Mesenchymal stem cell (in vitro differentiated cells and primary cell): ENCODE data around the gene MYL5.
"Not testable (repeated sequence)": the region's sequence is repeated elsewhere in the genome, so short reads cannot be mapped to it uniquely, and the experiment has no call there.

ENCODE experiments used
- DNase-seq: peaks from one replicate; pipeline ENCODE4 v3.0.0-alpha.2; 2013
- H2AFZ ChIP-seq: one replicate; pipeline ENCODE4 v1.6.1; 2013; ENCODE audit warnings: low read depth, mild to moderate bottlenecking, control low read depth, inconsistent platforms, low read length, moderate library complexity
- H2AK5ac ChIP-seq: 2 replicates; pipeline ENCODE4 v1.6.1; 2013; ENCODE audit warnings: low read length, moderate library complexity, mild to moderate bottlenecking, inconsistent platforms; ENCODE audit not compliant: severe bottlenecking
- H2BK120ac ChIP-seq: one replicate; pipeline ENCODE4 v1.6.1; 2013; ENCODE audit warnings: low read depth, mild to moderate bottlenecking, inconsistent platforms, low read length, moderate library complexity
- H2BK12ac ChIP-seq, 2 experiments: one replicate each; pipeline ENCODE4 v1.6.1; 2013; ENCODE audit warnings: inconsistent platforms in 2 of 2, low read length in 2 of 2, mild to moderate bottlenecking in 2 of 2, moderate library complexity in 2 of 2, control low read depth in 1 of 2
- H2BK15ac ChIP-seq: one replicate; pipeline ENCODE4 v1.6.1; 2013; ENCODE audit warnings: mild to moderate bottlenecking, low read depth, inconsistent platforms; ENCODE audit not compliant: poor library complexity, severe bottlenecking
- H2BK5ac ChIP-seq: 2 replicates; pipeline ENCODE4 v1.6.1; 2013; ENCODE audit warnings: low read depth, mild to moderate bottlenecking, low read length, control low read depth, inconsistent platforms; ENCODE audit not compliant: poor library complexity, severe bottlenecking
- H3K14ac ChIP-seq, 2 experiments: one replicate each; pipeline ENCODE4 v1.6.1; 2013; ENCODE audit warnings: inconsistent platforms in 2 of 2, low read length in 2 of 2, control low read depth in 1 of 2, mild to moderate bottlenecking in 1 of 2, moderate library complexity in 1 of 2
- H3K18ac ChIP-seq, 2 experiments: one replicate each; pipeline ENCODE4 v1.6.1; 2013; ENCODE audit warnings: inconsistent platforms in 2 of 2, low read length in 2 of 2, control low read depth in 1 of 2, low read depth in 1 of 2, mild to moderate bottlenecking in 1 of 2
- H3K23ac ChIP-seq, 2 experiments: one replicate each; pipeline ENCODE4 v1.6.1; 2013; ENCODE audit warnings: inconsistent platforms in 2 of 2, low read length in 2 of 2, mild to moderate bottlenecking in 2 of 2, moderate library complexity in 2 of 2, control low read depth in 1 of 2
- H3K27ac ChIP-seq: 2 replicates; pipeline ENCODE4 v1.5.1; 2013; ENCODE audit warnings: mild to moderate bottlenecking, moderate library complexity, low read length, control low read depth, inconsistent platforms; ENCODE audit not compliant: poor library complexity, severe bottlenecking
- H3K27me3 ChIP-seq, 2 experiments: 2 replicates each; pipeline versions ENCODE4 v1.6.1 to v1.7.0; 2013; ENCODE audit warnings: low read length in 2 of 2, mild to moderate bottlenecking in 2 of 2, moderate library complexity in 2 of 2, control low read depth in 1 of 2, inconsistent platforms in 1 of 2; ENCODE audit not compliant: control insufficient read depth in 1 of 2, insufficient read depth in 1 of 2
- H3K36me3 ChIP-seq, 2 experiments: 2 replicates each; pipeline versions ENCODE4 v1.6.1 to v1.7.0; 2013; ENCODE audit warnings: low read length in 2 of 2, control low read depth in 1 of 2, inconsistent platforms in 1 of 2, low read depth in 1 of 2, mild to moderate bottlenecking in 1 of 2; ENCODE audit not compliant: insufficient read depth in 2 of 2, control insufficient read depth in 1 of 2
- H3K4ac ChIP-seq, 2 experiments: one replicate each; pipeline ENCODE4 v1.6.1; 2013; ENCODE audit warnings: inconsistent platforms in 2 of 2, low read length in 2 of 2, mild to moderate bottlenecking in 2 of 2, moderate library complexity in 2 of 2, control low read depth in 1 of 2, low read depth in 1 of 2
- H3K4me1 ChIP-seq: 2 replicates; pipeline ENCODE4 v1.6.1; 2013; ENCODE audit warnings: low read depth, low read length, control low read depth; ENCODE audit not compliant: control insufficient read depth, insufficient read depth
- H3K4me2 ChIP-seq: 2 replicates; pipeline ENCODE4 v1.6.1; 2013; ENCODE audit warnings: low read length, mild to moderate bottlenecking, inconsistent platforms; ENCODE audit not compliant: poor library complexity, severe bottlenecking
- H3K4me3 ChIP-seq, 2 experiments: 2 replicates each; pipeline versions ENCODE4 v1.5.1 to v1.7.0; 2013; ENCODE audit warnings: low read length in 2 of 2, mild to moderate bottlenecking in 2 of 2, control low read depth in 1 of 2, low read depth in 1 of 2; ENCODE audit not compliant: insufficient read depth in 1 of 2
- H3K79me1 ChIP-seq: replicated peaks from 2 replicates; pipeline ENCODE4 v1.6.1; 2013; ENCODE audit warnings: mild to moderate bottlenecking, control low read depth, low read length, inconsistent platforms; ENCODE audit not compliant: poor library complexity, severe bottlenecking
- H3K9ac ChIP-seq: 2 replicates; pipeline ENCODE4 v1.7.0; 2013; ENCODE audit warnings: mild to moderate bottlenecking, low read length, moderate library complexity
- H3K9me3 ChIP-seq: 2 replicates; pipeline ENCODE4 v1.7.0; 2013; ENCODE audit warnings: mild to moderate bottlenecking, low read length; ENCODE audit not compliant: control insufficient read depth
- H4K8ac ChIP-seq: one replicate; pipeline ENCODE4 v1.6.1; 2013; ENCODE audit warnings: inconsistent platforms, mild to moderate bottlenecking, low read length, moderate library complexity
- H4K91ac ChIP-seq: one replicate; pipeline ENCODE4 v1.6.1; 2013; ENCODE audit warnings: mild to moderate bottlenecking, low read length, inconsistent platforms
- WGBS: methylation state at CpG from one replicate; pipeline ENCODE4 v1.1.7; 2013; ENCODE audit warnings: mixed read lengths; 5-methylcytosine and 5-hydroxymethylcytosine counted together

MYL5 gene

GRCh38 chr4:730946-731904 is 56.9 kb downstream of the MYL5 start:
- 95% methylated on average over 40 of the region's 68 CpGs for WGBS
- not testable (repeated sequence) for DNase-seq, H4K8ac ChIP-seq, H4K91ac ChIP-seq, H2BK5ac ChIP-seq, H3K9ac ChIP-seq, H3K4ac ChIP-seq, H3K27me3 ChIP-seq, H3K4me3 ChIP-seq, H3K14ac ChIP-seq, H3K4me1 ChIP-seq, H2AFZ ChIP-seq, H3K23ac ChIP-seq, H3K27ac ChIP-seq, H3K4me2 ChIP-seq, H2BK15ac ChIP-seq, H3K9me3 ChIP-seq, H2AK5ac ChIP-seq, H2BK120ac ChIP-seq, H2BK12ac ChIP-seq
- peaks cover 37% of the 10 kb centered on the region for H3K79me1 ChIP-seq
- peak overlapping the region in 1 of 2 experiments; percentile 11 for H3K18ac ChIP-seq
- H3K36me3 ChIP-seq: peaks cover 49 to 61% of the 10 kb centered on the region in 2 experiments
